ENCODE results near the gene PLCE1. TPM values are rescaled to one million over a fixed set of nuclear protein-coding genes. Genes with fewer than 3 reads are reported as not detected.
A peak's percentile ranks its signal among the peaks of the same experiment; 100 is the strongest.

The PLCE1 gene
- 6.2 and 7.7 TPM in 2 replicates for total RNA-seq

GRCh38 chr10:93993782-93994437 is at the start of gene PLCE1:
TSS of gene PLCE1 (plus strand) at chr10:93993931. CDS start at chr10:94031047, 37,116 bp downstream.
- Histone ChIP-seq H4K20me1 (ENCODE audit: insufficient read depth, low read length) (no peaks in the 10 kb centered on the region), H3K4me2 (ENCODE audit: insufficient read depth, low read length) (peak within 1 kb of the TSS; percentile 91), H3K4me3 (ENCODE audit: insufficient read depth, low read length) (peak within 1 kb of the TSS; percentile 81), H3K9me3 (ENCODE audit: low read depth, low read length) (no peaks in the 10 kb centered on the region), H3K4me1 (ENCODE audit: insufficient read depth, low read length) (peaks cover 44% of the 10 kb centered on the region), H3K27ac (ENCODE audit: low read depth, low read length) (no peak within 1 kb of the TSS), H2AFZ (ENCODE audit: low read length) (peak within 1 kb of the TSS; percentile 87), H3K79me2 (ENCODE audit: insufficient read depth, low read length) (no peaks in the 10 kb centered on the region), H3K36me3 (ENCODE audit: insufficient read depth, low read length) (no peaks in the 10 kb centered on the region), H3K27me3 (ENCODE audit: insufficient read depth, low read length) (no peaks in the 10 kb centered on the region)
- TF ChIP-seq CTCF (IDR thresholded peaks at IDR 0.05; ENCODE audit: extremely low read depth, low read depth, low read length), result no peak
- DNase-seq (ENCODE audit: insufficient read length, low spot score, missing footprints), result peak; percentile 97

GRCh38 chr10:93945819-93946218 is 47.9 kb upstream of the PLCE1 start:
- no peaks in the 10 kb centered on the region for H3K27me3 ChIP-seq (ENCODE audit: insufficient read depth, low read length)
- no peaks in the 10 kb centered on the region for H3K36me3 ChIP-seq (ENCODE audit: insufficient read depth, low read length)
- H3K9me3 ChIP-seq (ENCODE audit: low read depth, low read length), result no peaks in the 10 kb centered on the region
- no peak overlapping the region for H2AFZ ChIP-seq (ENCODE audit: low read length)
- no peaks in the 10 kb centered on the region for H4K20me1 ChIP-seq (ENCODE audit: insufficient read depth, low read length)
- TF ChIP-seq CTCF (IDR thresholded peaks at IDR 0.05; ENCODE audit: extremely low read depth, low read depth, low read length), result no peak
- H3K4me2 ChIP-seq (ENCODE audit: insufficient read depth, low read length), result no peak overlapping the region
- H3K4me3 ChIP-seq (ENCODE audit: insufficient read depth, low read length), result no peak overlapping the region
- H3K27ac ChIP-seq (ENCODE audit: low read depth, low read length), result no peak overlapping the region
- H3K4me1 ChIP-seq (ENCODE audit: insufficient read depth, low read length), result peaks cover 12% of the 10 kb centered on the region
- DNase-seq (ENCODE audit: insufficient read length, low spot score, missing footprints), result no peak
- H3K79me2 ChIP-seq (ENCODE audit: insufficient read depth, low read length), result no peaks in the 10 kb centered on the region

GRCh38 chr10:93947055-93947454 is 46.7 kb upstream of the PLCE1 start:
- TF ChIP-seq CTCF (IDR thresholded peaks at IDR 0.05; ENCODE audit: extremely low read depth, low read depth, low read length), result no peak
- Histone ChIP-seq H3K79me2 (ENCODE audit: insufficient read depth, low read length) (no peaks in the 10 kb centered on the region), H3K4me1 (ENCODE audit: insufficient read depth, low read length) (peaks cover 12% of the 10 kb centered on the region), H3K27ac (ENCODE audit: low read depth, low read length) (peak overlapping the region; percentile 26), H3K4me2 (ENCODE audit: insufficient read depth, low read length) (peak overlapping the region; percentile 27), H2AFZ (ENCODE audit: low read length) (peak overlapping the region; percentile 7), H3K27me3 (ENCODE audit: insufficient read depth, low read length) (no peaks in the 10 kb centered on the region), H3K4me3 (ENCODE audit: insufficient read depth, low read length) (no peak overlapping the region), H3K9me3 (ENCODE audit: low read depth, low read length) (no peaks in the 10 kb centered on the region), H3K36me3 (ENCODE audit: insufficient read depth, low read length) (no peaks in the 10 kb centered on the region), H4K20me1 (ENCODE audit: insufficient read depth, low read length) (no peaks in the 10 kb centered on the region)
- peak; percentile 62 for DNase-seq (ENCODE audit: insufficient read length, low spot score, missing footprints)

- peaks cover 12% of the 10 kb centered on the region for H3K4me1 ChIP-seq (ENCODE audit: insufficient read depth, low read length)
- H2AFZ ChIP-seq (ENCODE audit: low read length), result peak overlapping the region; percentile 7
- H3K36me3 ChIP-seq (ENCODE audit: insufficient read depth, low read length), result no peaks in the 10 kb centered on the region
- no peak overlapping the region for H3K4me3 ChIP-seq (ENCODE audit: insufficient read depth, low read length)
- H3K27ac ChIP-seq (ENCODE audit: low read depth, low read length), result peak overlapping the region; percentile 26
- H3K4me2 ChIP-seq (ENCODE audit: insufficient read depth, low read length), result peak overlapping the region; percentile 27
- TF ChIP-seq CTCF (IDR thresholded peaks at IDR 0.05; ENCODE audit: extremely low read depth, low read depth, low read length), result no peak
- DNase-seq (ENCODE audit: insufficient read length, low spot score, missing footprints), result no peak
- no peaks in the 10 kb centered on the region for H3K27me3 ChIP-seq (ENCODE audit: insufficient read depth, low read length)
- no peaks in the 10 kb centered on the region for H3K9me3 ChIP-seq (ENCODE audit: low read depth, low read length)
- H3K79me2 ChIP-seq (ENCODE audit: insufficient read depth, low read length), result no peaks in the 10 kb centered on the region
- H4K20me1 ChIP-seq (ENCODE audit: insufficient read depth, low read length), result no peaks in the 10 kb centered on the region
Observed at GRCh38 chr10:93947524-93947923, 46.2 kb upstream of the PLCE1 start.

Measured in osteoblast (primary cell).